ENCODE results near the gene DNAH17. TPM values are rescaled to one million over a fixed set of nuclear protein-coding genes. Genes with fewer than 3 reads are reported as not detected.

Gene DNAH17
- total RNA-seq, 1 experiment from 2014 or later, result 0.13 TPM

DNA sequence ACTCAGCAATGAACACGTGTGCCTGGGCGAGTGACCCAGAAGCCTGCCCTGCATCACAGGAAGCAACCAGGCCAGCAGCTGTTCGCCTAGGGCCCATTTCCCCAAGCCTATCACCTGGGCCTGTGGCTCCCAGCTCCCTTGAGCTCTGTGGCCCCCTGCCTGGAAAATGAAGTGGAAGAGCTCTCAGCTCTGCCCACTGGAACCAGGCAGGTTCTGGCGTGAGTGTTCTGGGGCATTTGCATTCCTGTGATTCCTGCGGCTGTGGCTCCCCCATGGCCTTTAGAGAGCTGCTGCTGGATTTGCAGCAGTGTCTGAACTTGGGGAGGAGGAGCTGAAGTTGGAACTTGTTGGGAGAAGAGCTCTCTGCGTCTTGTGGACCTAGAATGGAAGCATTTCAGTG lies 175.9 kb downstream of the DNAH17 start:
- Histone ChIP-seq H3K23me2 (ENCODE audit: insufficient read length, low read depth, low read length, poor library complexity, severe bottlenecking) (no peaks in the 10 kb centered on the region), H3K27ac (ENCODE audit: insufficient read length, low read depth, low read length) (no peak overlapping the region), H3K56ac (ENCODE audit: insufficient read length, low read depth, low read length) (no peak overlapping the region), H3K79me1 (ENCODE audit: insufficient read depth, low read depth, low read length, poor library complexity, severe bottlenecking) (no peaks in the 10 kb centered on the region), H3K9ac (ENCODE audit: extremely low read depth, insufficient read length, low read length) (no peak overlapping the region), H2BK15ac (ENCODE audit: low read depth, low read length) (no peak overlapping the region), H3K4me1 (ENCODE audit: insufficient read depth, low read length) (no peaks in the 10 kb centered on the region), H3K18ac (ENCODE audit: insufficient read length, low read depth, low read length) (no peak overlapping the region), H2BK5ac (ENCODE audit: insufficient read length, low read length) (no peak overlapping the region), H4K91ac (ENCODE audit: insufficient read length, low read depth, low read length) (no peak overlapping the region), H3K23ac (ENCODE audit: insufficient read length, low read depth, low read length) (no peak overlapping the region), H2BK20ac (ENCODE audit: low read depth, low read length, poor library complexity, severe bottlenecking) (no peak overlapping the region), H3K27me3 (ENCODE audit: insufficient read depth, low read length) (no peaks in the 10 kb centered on the region), H3K79me2 (ENCODE audit: insufficient read depth, low read length) (peaks cover 4% of the 10 kb centered on the region; the same call in 1 of the 2 replicates), H2BK120ac (ENCODE audit: low read depth, low read length, poor library complexity, severe bottlenecking) (no peak overlapping the region), H2AFZ (ENCODE audit: low read length) (no peak overlapping the region), H3K14ac (ENCODE audit: insufficient read depth, low read length) (no peak overlapping the region), H2BK12ac (ENCODE audit: insufficient read length, low read depth, low read length) (no peak overlapping the region), H3K9me3 (ENCODE audit: control insufficient read depth, low read depth, low read length) (no peaks in the 10 kb centered on the region), H4K8ac (replicated peaks; ENCODE audit: insufficient read length, low read depth, low read length) (no peak overlapping the region), H4K5ac (ENCODE audit: insufficient read length, low read depth, low read length) (no peak overlapping the region), H2AK5ac (ENCODE audit: insufficient read length, low read length) (no peak overlapping the region), H3T11ph (ENCODE audit: low read length) (no peak overlapping the region), H3K4ac (ENCODE audit: low read depth, low read length) (no peak overlapping the region), H3K4me2 (ENCODE audit: insufficient read depth, insufficient read length, low read length) (no peak overlapping the region), H4K20me1 (ENCODE audit: control insufficient read depth, insufficient read depth, insufficient read length) (peaks cover 5% of the 10 kb centered on the region)
- no peak for TF ChIP-seq CTCF (conservative IDR thresholded peaks at IDR 0.05)
- H3K27ac Mint-ChIP-seq, result peak overlapping the region in 1 of 3 experiments; percentile 20; a peak in 3 of 7 replicates
- H3K9me3 Mint-ChIP-seq, result no peaks in the 10 kb centered on the region
- H3K36me3 Mint-ChIP-seq (ENCODE audit: insufficient read depth in 1 of 3, low read depth in 3 of 3), result peaks cover 65 to 93% (median 93%) of the 10 kb centered on the region in 3 experiments; a peak in 6 of 7 replicates
- H3K27me3 Mint-ChIP-seq (ENCODE audit: low read depth), result no peaks in the 10 kb centered on the region
- no CpG with 5 or more reads among the region's 6 CpGs for WGBS (ENCODE audit: extremely low coverage, insufficient read length, low lambda C conversion rate)
- no peak overlapping the region for H3K4me3 Mint-ChIP-seq
- no peak for DNase-seq
- 0 out of 4 replicates have a peak, but pooled peaks cover 0 to 5% of the 10 kb centered on the region in 2 experiments for H3K4me1 Mint-ChIP-seq

All from H9 (cell line).